Measurements from ENCODE around the gene SPATA22.

DNA sequence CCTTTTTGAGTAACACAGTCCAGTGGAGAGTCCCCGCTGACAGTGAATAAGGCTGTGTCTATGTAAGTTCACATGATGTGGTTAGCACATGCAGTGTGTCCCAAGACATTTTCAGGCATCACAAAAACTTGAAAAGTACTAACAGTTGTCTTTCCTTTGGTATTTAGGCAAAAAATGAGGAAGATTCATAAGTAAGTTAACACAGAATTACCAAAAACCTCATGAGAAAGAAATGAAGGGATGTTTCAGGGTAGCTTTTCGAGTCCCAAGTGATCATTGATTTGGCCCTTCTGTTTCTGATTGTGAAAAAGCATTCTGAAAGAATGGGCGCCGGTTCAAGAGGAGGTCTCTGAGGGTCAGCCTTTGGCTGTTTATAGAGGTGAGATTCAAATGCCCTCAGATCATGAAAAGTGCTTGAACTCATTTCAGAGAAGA lies 3.6 kb upstream of the SPATA22 start:
- TF ChIP-seq, protein P1, sequence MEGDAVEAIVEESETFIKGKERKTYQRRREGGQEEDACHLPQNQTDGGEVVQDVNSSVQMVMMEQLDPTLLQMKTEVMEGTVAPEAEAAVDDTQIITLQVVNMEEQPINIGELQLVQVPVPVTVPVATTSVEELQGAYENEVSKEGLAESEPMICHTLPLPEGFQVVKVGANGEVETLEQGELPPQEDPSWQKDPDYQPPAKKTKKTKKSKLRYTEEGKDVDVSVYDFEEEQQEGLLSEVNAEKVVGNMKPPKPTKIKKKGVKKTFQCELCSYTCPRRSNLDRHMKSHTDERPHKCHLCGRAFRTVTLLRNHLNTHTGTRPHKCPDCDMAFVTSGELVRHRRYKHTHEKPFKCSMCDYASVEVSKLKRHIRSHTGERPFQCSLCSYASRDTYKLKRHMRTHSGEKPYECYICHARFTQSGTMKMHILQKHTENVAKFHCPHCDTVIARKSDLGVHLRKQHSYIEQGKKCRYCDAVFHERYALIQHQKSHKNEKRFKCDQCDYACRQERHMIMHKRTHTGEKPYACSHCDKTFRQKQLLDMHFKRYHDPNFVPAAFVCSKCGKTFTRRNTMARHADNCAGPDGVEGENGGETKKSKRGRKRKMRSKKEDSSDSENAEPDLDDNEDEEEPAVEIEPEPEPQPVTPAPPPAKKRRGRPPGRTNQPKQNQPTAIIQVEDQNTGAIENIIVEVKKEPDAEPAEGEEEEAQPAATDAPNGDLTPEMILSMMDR (IDR thresholded peaks at IDR 0.05; ENCODE audit: insufficient read depth, low read depth, low read length): no peak
- no peak for TF ChIP-seq EZH2 (IDR thresholded peaks at IDR 0.05; ENCODE audit: insufficient read depth, low read length)

Data from astrocyte (in vitro differentiated cells and primary cell).